IMR-90 (cell line): ENCODE results near the gene RUFY2. TPM values are rescaled to one million over a fixed set of nuclear protein-coding genes. Genes with fewer than 3 reads are reported as not detected.

Source experiments
- ATAC-seq: fragments of 200-7000 bp; cut with Tn5 transposase; 2 replicates; pipeline ENCODE4 v1.9.1; 2020; ENCODE audit warnings: low read depth, mild to moderate bottlenecking, moderate library complexity
- BruUV-seq: library from RNA; stranded (reverse); fragments of 400-500 nt; replicated peaks from 2 replicates; lab custom pipeline; 2021; lab: Mats Ljungman, UMichigan
- CTCF ChIA-PET: fragments of 300-600 bp; formaldehyde crosslinking; extraction: SDS; loops from one replicate; lab custom pipeline; 2021; ENCODE audit warnings: antibody characterized with exemption; lab: Yijun Ruan, JAX
- POLR2A ChIA-PET: fragments of 300-600 bp; sonication (Branson Sonifier 250); formaldehyde crosslinking; loops from one replicate; lab custom pipeline; 2022; ENCODE audit warnings: antibody characterized with exemption; ENCODE audit not compliant: unreplicated experiment; lab: Charles Lee
- DNase-seq: peaks from one replicate; pipeline ENCODE4 v3.0.0; 2013
- H2AFZ ChIP-seq: replicated peaks from 2 replicates; pipeline ENCODE3; 2013; ENCODE audit warnings: low read length, mild to moderate bottlenecking; ENCODE audit not compliant: poor library complexity
- H2AK5ac ChIP-seq: 2 replicates; pipeline ENCODE4 v1.6.1; 2013; ENCODE audit warnings: low read depth, low read length, inconsistent platforms
- H2AK9ac ChIP-seq: replicated peaks from 2 replicates; pipeline ENCODE3; 2013; ENCODE audit warnings: mild to moderate bottlenecking, low read depth, low read length, moderate library complexity; ENCODE audit not compliant: poor library complexity
- H2BK120ac ChIP-seq: 2 replicates; pipeline ENCODE4 v1.6.1; 2013; ENCODE audit warnings: low read depth, low read length, inconsistent platforms
- H2BK15ac ChIP-seq: 3 replicates; pipeline ENCODE4 v1.6.1; 2013; ENCODE audit warnings: low read depth, low read length, inconsistent platforms
- H2BK20ac ChIP-seq: 2 replicates; pipeline ENCODE4 v1.6.1; 2013; ENCODE audit warnings: low read depth, mild to moderate bottlenecking, inconsistent platforms, low read length, moderate library complexity
- H2BK5ac ChIP-seq: 2 replicates; pipeline ENCODE4 v1.6.1; 2013; ENCODE audit warnings: mild to moderate bottlenecking, low read depth, low read length, inconsistent platforms; ENCODE audit not compliant: poor library complexity, severe bottlenecking
- H3K14ac ChIP-seq: replicated peaks from 2 replicates; pipeline ENCODE4 v1.6.1; 2013; ENCODE audit warnings: low read depth, low read length, inconsistent platforms
- H3K18ac ChIP-seq: 2 replicates; pipeline ENCODE4 v1.6.1; 2013; ENCODE audit warnings: low read depth, low read length, control low read depth
- H3K23ac ChIP-seq: 2 replicates; pipeline ENCODE4 v1.6.1; 2013; ENCODE audit warnings: low read depth, low read length, inconsistent platforms
- H3K27ac ChIP-seq: 2 replicates; pipeline ENCODE4 v1.5.1; 2013; ENCODE audit warnings: mild to moderate bottlenecking, control low read depth, low read length; ENCODE audit not compliant: insufficient read depth
- H3K27me3 ChIP-seq: 2 replicates; pipeline ENCODE4 v1.6.1; 2013; ENCODE audit warnings: low read length; ENCODE audit not compliant: control insufficient read depth, insufficient read depth
- H3K36me3 ChIP-seq: 2 replicates; pipeline ENCODE4 v1.6.1; 2013; ENCODE audit warnings: low read length, mixed read lengths; ENCODE audit not compliant: control insufficient read depth, insufficient read depth
- H3K4ac ChIP-seq: 2 replicates; pipeline ENCODE4 v1.6.1; 2013; ENCODE audit warnings: low read depth, low read length, inconsistent platforms
- H3K4me1 ChIP-seq: 2 replicates; pipeline ENCODE4 v1.6.1; 2013; ENCODE audit warnings: low read length, mixed read lengths; ENCODE audit not compliant: control insufficient read depth, insufficient read depth
- H3K4me2 ChIP-seq: 2 replicates; pipeline ENCODE4 v1.6.1; 2013; ENCODE audit warnings: low read depth, mild to moderate bottlenecking, control low read depth, low read length, moderate library complexity
- H3K4me3 ChIP-seq: 2 replicates; pipeline ENCODE4 v1.5.1; 2013; ENCODE audit warnings: low read depth, mild to moderate bottlenecking, control low read depth, low read length, moderate library complexity; ENCODE audit not compliant: insufficient read depth
- H3K56ac ChIP-seq: 2 replicates; pipeline ENCODE4 v1.6.1; 2013; ENCODE audit warnings: low read length, inconsistent platforms; ENCODE audit not compliant: insufficient read depth; ENCODE audit errors: extremely low read depth
- H3K79me1 ChIP-seq, 2 experiments: 2 replicates each; pipeline ENCODE4 v1.6.1; 2013; ENCODE audit warnings: low read length in 2 of 2, inconsistent platforms in 1 of 2, low read depth in 1 of 2
- H3K9ac ChIP-seq: 2 replicates; pipeline ENCODE4 v1.6.1; 2013; ENCODE audit warnings: low read depth, low read length, control low read depth
- H3K9me1 ChIP-seq: 2 replicates; pipeline ENCODE4 v1.6.1; 2013; ENCODE audit warnings: low read length, inconsistent platforms; ENCODE audit not compliant: insufficient read depth
- H3K9me3 ChIP-seq: 2 replicates; pipeline ENCODE4 v1.6.1; 2013; ENCODE audit warnings: low read length; ENCODE audit not compliant: control insufficient read depth, insufficient read depth
- H4K20me1 ChIP-seq: 2 replicates; pipeline ENCODE4 v1.6.1; 2013; ENCODE audit warnings: low read length, inconsistent platforms; ENCODE audit not compliant: insufficient read depth
- H4K5ac ChIP-seq: 2 replicates; pipeline ENCODE4 v1.6.1; 2013; ENCODE audit warnings: mild to moderate bottlenecking, low read depth, low read length, control low read depth
- H4K8ac ChIP-seq, 2 experiments: 2 replicates each; pipeline ENCODE4 v1.6.1; 2013; ENCODE audit warnings: low read depth in 2 of 2, low read length in 2 of 2, control low read depth in 1 of 2, inconsistent platforms in 1 of 2
- H4K91ac ChIP-seq: 2 replicates; pipeline ENCODE4 v1.6.1; 2013; ENCODE audit warnings: low read depth, low read length, inconsistent platforms; ENCODE audit not compliant: insufficient read depth
- RCOR1 ChIP-seq: IDR thresholded peaks from 2 replicates; pipeline ENCODE4 v1.6.1; 2012; ENCODE audit warnings: mild to moderate bottlenecking, low read length, improper control_type of control experiment; ENCODE audit not compliant: insufficient replicate concordance
- dilution Hi-C: fragments of 300-500 bp; cut with HindIII; formaldehyde crosslinking; loops from one replicate; pipeline ENCODE4 v1.14.3; 2018; ENCODE audit warnings: low sequenced_read_pairs; ENCODE audit not compliant: unreplicated experiment
- in situ Hi-C: fragments of 300-500 bp; cut with MboI; formaldehyde crosslinking; loops from 3 replicates; pipeline ENCODE4 v1.14.3; 2019; ENCODE audit warnings: low sequenced_read_pairs, inconsistent platforms, mixed read lengths
- intact Hi-C: fragments of 100-400 bp; cut with micrococcal nuclease; formaldehyde crosslinking; loops from 2 replicates; pipeline ENCODE4 v1.10.0; 2022
- polyA plus RNA-seq, 3 experiments: library from polyadenylated mRNA; depleted of rRNA; stranded (reverse); fragments of >200 nt; gene quantifications; 2 replicates each; pipeline ENCODE4 v1.2.3, GENCODE V29; 2012; ENCODE audit warnings: low replicate concordance in 1 of 3
- total RNA-seq: library from RNA; depleted of rRNA; stranded (reverse); fragments of >200 nt; gene quantifications from 2 replicates; pipeline ENCODE4 v1.2.3, GENCODE V29; 2012

The RUFY2 gene
- total and polyA plus RNA-seq, 2 of the 4 experiments (the other 2 are of a cell fraction), result 6.7 to 6.8 TPM

GRCh38 chr10:68310531-68310930, 96.5 kb downstream of the RUFY2 start:
- H2AK9ac ChIP-seq, result no peak overlapping the region
- in situ Hi-C loops (no loop called here), dilution Hi-C loops (no loop called here), intact Hi-C loops (no loop called here)
- H3K56ac ChIP-seq, result no peak overlapping the region
- no peaks in the 10 kb centered on the region for H3K9me1 ChIP-seq
- no peaks in the 10 kb centered on the region for H4K20me1 ChIP-seq
- no peak overlapping the region for H3K4me3 ChIP-seq
- H2AK5ac ChIP-seq, result no peak overlapping the region
- TF ChIP-seq RCOR1, result no peak
- no peaks in the 10 kb centered on the region for H3K4me1 ChIP-seq
- ChIA-PET POLR2A (no interaction called here), CTCF (interaction anchor here (1.1 kb wide), 1 partner anchor 154 kb away, joined by 3 read pairs; no protein-coding TSS in a partner anchor)
- no peaks in the 10 kb centered on the region for H3K27me3 ChIP-seq
- no peak overlapping the region for H3K4me2 ChIP-seq
- no peak overlapping the region for H3K23ac ChIP-seq
- no peak overlapping the region for H2AFZ ChIP-seq
- H2BK5ac ChIP-seq, result no peak overlapping the region
- no peak overlapping the region for H2BK15ac ChIP-seq
- no peak overlapping the region for H3K27ac ChIP-seq
- no peak overlapping the region for H4K8ac ChIP-seq
- H3K14ac ChIP-seq, result no peak overlapping the region
- H3K18ac ChIP-seq, result no peak overlapping the region
- DNase-seq (no peak), ATAC-seq (no peak)
- H3K4ac ChIP-seq, result no peak overlapping the region
- BruUV-seq, result no TSS peak
- H2BK20ac ChIP-seq, result no peak overlapping the region
- no peak overlapping the region for H3K9ac ChIP-seq
- no peak overlapping the region for H4K5ac ChIP-seq
- no peaks in the 10 kb centered on the region for H3K79me1 ChIP-seq
- no peaks in the 10 kb centered on the region for H3K9me3 ChIP-seq
- no peak overlapping the region for H2BK120ac ChIP-seq
- H3K36me3 ChIP-seq, result no peaks in the 10 kb centered on the region
- H4K91ac ChIP-seq, result no peak overlapping the region
